ENCODE data around the gene TCERG1L. TPM values are rescaled to one million over a fixed set of nuclear protein-coding genes. Genes with fewer than 3 reads are reported as not detected.

Gene TCERG1L
- total RNA-seq, 2 experiments from 2014 or later, result 0.06 TPM; not detected in 1

- no peak for ATAC-seq (ENCODE audit: poor library complexity)
- intact Hi-C loops (cut with DNase I, micrococcal nuclease), result no loop called here
- POLR2A ChIA-PET, result no interaction called here
- Mint-ChIP-seq H3K36me3 (ENCODE audit: low read depth) (no peaks in the 10 kb centered on the region), H3K9me3 (no peaks in the 10 kb centered on the region), H3K27me3 (no peaks in the 10 kb centered on the region), H3K4me1 (ENCODE audit: low read depth) (no peaks in the 10 kb centered on the region), H3K27ac (no peak overlapping the region), H3K4me3 (no peak overlapping the region)
- Histone ChIP-seq H3K36me3 (ENCODE audit: insufficient read depth, low read length) (no peaks in the 10 kb centered on the region), H3K27ac (ENCODE audit: low read depth in 1 of 2, low read length in 2 of 2) (no peak overlapping the region), H3K4me3 (ENCODE audit: low read length) (no peak overlapping the region), H3K4me1 (ENCODE audit: insufficient read depth, low read length) (no peaks in the 10 kb centered on the region), H3K27me3 (ENCODE audit: control insufficient read depth in 1 of 2, insufficient read depth in 2 of 2, low read length in 2 of 2) (peaks cover 0 to 3% of the 10 kb centered on the region in 2 experiments), H3K9me3 (ENCODE audit: control insufficient read depth in 1 of 2, insufficient read depth in 1 of 2, low read length in 2 of 2) (peaks cover 0 to 35% of the 10 kb centered on the region in 2 experiments)
- DNase-seq, result no peak
- TF ChIP-seq CTCF (IDR thresholded peaks at IDR 0.05), result no peak
- CTCF ChIA-PET, result no interaction called here
Measured at GRCh38 chr10:131273476-131273875, 38.0 kb downstream of the TCERG1L start.

GRCh38 chr10:131272897-131273451, 38.5 kb downstream of the TCERG1L start:
- Histone ChIP-seq H3K4me1 (ENCODE audit: insufficient read depth, low read length) (no peaks in the 10 kb centered on the region), H3K36me3 (ENCODE audit: insufficient read depth, low read length) (no peaks in the 10 kb centered on the region), H3K4me3 (ENCODE audit: low read length) (no peak overlapping the region), H3K9me3 (ENCODE audit: control insufficient read depth in 1 of 2, insufficient read depth in 1 of 2, low read length in 2 of 2) (peaks cover 0 to 34% of the 10 kb centered on the region in 2 experiments), H3K27ac (ENCODE audit: low read depth in 1 of 2, low read length in 2 of 2) (no peak overlapping the region), H3K27me3 (ENCODE audit: control insufficient read depth in 1 of 2, insufficient read depth in 2 of 2, low read length in 2 of 2) (peaks cover 0 to 3% of the 10 kb centered on the region in 2 experiments)
- Mint-ChIP-seq H3K36me3 (ENCODE audit: low read depth) (no peaks in the 10 kb centered on the region), H3K27me3 (no peaks in the 10 kb centered on the region), H3K27ac (no peak overlapping the region), H3K4me3 (no peak overlapping the region), H3K9me3 (no peaks in the 10 kb centered on the region), H3K4me1 (ENCODE audit: low read depth) (no peaks in the 10 kb centered on the region)
- no peak for ATAC-seq (ENCODE audit: poor library complexity)
- intact Hi-C loops (cut with DNase I, micrococcal nuclease), result no loop called here
- POLR2A ChIA-PET, result no interaction called here
- DNase-seq, result no peak
- CTCF ChIA-PET, result no interaction called here
- TF ChIP-seq CTCF (IDR thresholded peaks at IDR 0.05), result no peak

GRCh38 chr10:131271966-131272365, 39.6 kb downstream of the TCERG1L start:
- Histone ChIP-seq H3K4me1 (ENCODE audit: insufficient read depth, low read length) (no peaks in the 10 kb centered on the region), H3K27ac (ENCODE audit: low read depth in 1 of 2, low read length in 2 of 2) (no peak overlapping the region), H3K9me3 (ENCODE audit: control insufficient read depth in 1 of 2, insufficient read depth in 1 of 2, low read length in 2 of 2) (peaks cover 0 to 35% of the 10 kb centered on the region in 2 experiments), H3K27me3 (ENCODE audit: control insufficient read depth in 1 of 2, insufficient read depth in 2 of 2, low read length in 2 of 2) (peaks cover 0 to 3% of the 10 kb centered on the region in 2 experiments), H3K4me3 (ENCODE audit: low read length) (no peak overlapping the region), H3K36me3 (ENCODE audit: insufficient read depth, low read length) (no peaks in the 10 kb centered on the region)
- ATAC-seq (ENCODE audit: poor library complexity) (no peak), DNase-seq (no peak)
- Mint-ChIP-seq H3K4me1 (ENCODE audit: low read depth) (no peaks in the 10 kb centered on the region), H3K4me3 (no peak overlapping the region), H3K9me3 (no peaks in the 10 kb centered on the region), H3K27ac (no peak overlapping the region), H3K36me3 (ENCODE audit: low read depth) (no peaks in the 10 kb centered on the region), H3K27me3 (no peaks in the 10 kb centered on the region)
- ChIA-PET CTCF (no interaction called here), POLR2A (no interaction called here)
- no peak for TF ChIP-seq CTCF (IDR thresholded peaks at IDR 0.05)
- intact Hi-C loops (cut with DNase I, micrococcal nuclease), result no loop called here

All from CD4-positive, alpha-beta T cell (primary cell).